GM12878 (cell line): ENCODE data around the gene NCAM2. TPM values are rescaled to one million over a fixed set of nuclear protein-coding genes. Genes with fewer than 3 reads are reported as not detected.

Experiments
- ATAC-seq: fragments of 200-7000 bp; cut with Tn5 transposase; 3 replicates; pipeline ENCODE4 v1.9.1; 2020; ENCODE audit warnings: mild to moderate bottlenecking, moderate library complexity
- BruUV-seq: library from RNA; stranded (reverse); fragments of 400-500 nt; replicated peaks from 2 replicates; lab custom pipeline; 2021; lab: Mats Ljungman, UMichigan
- CTCF ChIA-PET: fragments of 300-600 bp; sonication (Branson Sonifier 250); formaldehyde crosslinking; extraction: SDS; loops from one replicate; lab custom pipeline; 2021; ENCODE audit warnings: inconsistent platforms; lab: Yijun Ruan, JAX
- POLR2A ChIA-PET: fragments of 350-600 bp; formaldehyde crosslinking; extraction: SDS; loops from one replicate; lab custom pipeline; 2021; ENCODE audit warnings: inconsistent platforms; lab: Charles Lee
- RAD21 ChIA-PET: fragments of 300-600 bp; sonication (Branson Sonifier 250); formaldehyde crosslinking; loops from one replicate; lab custom pipeline; 2023; ENCODE audit warnings: antibody characterized with exemption; ENCODE audit not compliant: unreplicated experiment; lab: Charles Lee
- SMC1A ChIA-PET: fragments of 300-600 bp; sonication (Branson Sonifier 250); formaldehyde crosslinking; loops from one replicate; lab custom pipeline; 2023; ENCODE audit not compliant: unreplicated experiment, uncharacterized antibody; lab: Charles Lee
- DNase-seq: peaks from one replicate; pipeline ENCODE4 v3.0.0-alpha.2; 2011; ENCODE audit warnings: low read depth, low spot score
- FAIRE-seq: peaks from 3 replicates; lab custom pipeline; 2011; peaks lifted over from hg19 to GRCh38; lab: Jason Lieb, UNC
- H2AFZ ChIP-seq: 2 replicates; pipeline ENCODE4 v1.6.0; 2011; ENCODE audit warnings: low read depth, low read length, control low read depth; ENCODE audit not compliant: control insufficient read depth
- H3K27ac ChIP-seq: 2 replicates; pipeline ENCODE4 v1.5.1; 2011; ENCODE audit warnings: control low read depth; ENCODE audit not compliant: control insufficient read depth, insufficient read depth
- H3K27me3 ChIP-seq, 2 experiments: replicated peaks in 1 of 2; 2 replicates each; pipeline versions ENCODE4 v1.6.0 to v1.6.1; 2011; ENCODE audit warnings: low read length in 1 of 2; ENCODE audit not compliant: control insufficient read depth in 2 of 2, insufficient read depth in 2 of 2
- H3K36me3 ChIP-seq, 2 experiments: 2 replicates each; pipeline ENCODE4 v1.5.1; 2011; ENCODE audit warnings: low read length in 1 of 2; ENCODE audit not compliant: control insufficient read depth in 2 of 2, insufficient read depth in 2 of 2
- H3K4me1 ChIP-seq: 2 replicates; pipeline ENCODE4 v1.6.1; 2011; ENCODE audit warnings: mild to moderate bottlenecking, low read length, moderate library complexity, mixed read lengths; ENCODE audit not compliant: control insufficient read depth, insufficient read depth
- H3K4me2 ChIP-seq: 2 replicates; pipeline ENCODE4 v1.6.0; 2011; ENCODE audit warnings: control low read depth; ENCODE audit not compliant: control insufficient read depth, insufficient read depth
- H3K4me3 ChIP-seq: fragments of 200-600 bp; sonication (generic); 2 replicates; pipeline ENCODE4 v1.5.1; 2016
- H3K79me2 ChIP-seq: 2 replicates; pipeline ENCODE4 v1.6.0; 2011; ENCODE audit warnings: low read length; ENCODE audit not compliant: control insufficient read depth, insufficient read depth
- H3K9ac ChIP-seq: 2 replicates; pipeline ENCODE4 v1.8.0; 2011; ENCODE audit warnings: low read length, control low read depth, mixed read lengths; ENCODE audit not compliant: control insufficient read depth, insufficient read depth
- H3K9me3 ChIP-seq: replicated peaks from 3 replicates; pipeline ENCODE4 v1.5.1; 2011; ENCODE audit warnings: mild to moderate bottlenecking, low read length; ENCODE audit not compliant: control insufficient read depth, insufficient read depth
- H4K20me1 ChIP-seq: 2 replicates; pipeline ENCODE4 v1.6.0; 2011; ENCODE audit not compliant: control insufficient read depth, insufficient read depth
- ATF7 ChIP-seq: fragments of 450-650 bp; IDR thresholded peaks from 2 replicates; pipeline ENCODE4 v1.6.1; 2016; ENCODE audit warnings: low read depth, mild to moderate bottlenecking
- BCLAF1 ChIP-seq: fragments of 450-650 bp; IDR thresholded peaks from 2 replicates; pipeline ENCODE4 v1.6.1; 2017; ENCODE audit warnings: antibody characterized with exemption, mild to moderate bottlenecking, moderate library complexity
- CEBPB ChIP-seq, 2 experiments: fragments of 150-350 bp in 1 of 2; IDR thresholded peaks; 2 replicates each; pipeline ENCODE4 v1.6.1; 2012 to 2014; ENCODE audit warnings: low read depth in 2 of 2, low read length in 2 of 2, borderline replicate concordance in 1 of 2, inconsistent platforms in 1 of 2
- ESRRA ChIP-seq: IDR thresholded peaks from 2 replicates; pipeline ENCODE4 v1.6.1; 2012; ENCODE audit warnings: mild to moderate bottlenecking, low read length, improper control_type of control experiment
- IKZF1 ChIP-seq: fragments of 450-650 bp; conservative IDR thresholded peaks from 2 replicates; pipeline ENCODE4 v1.6.1; 2017; ENCODE audit warnings: antibody characterized with exemption, mild to moderate bottlenecking
- IRF5 ChIP-seq: fragments of 450-650 bp; IDR thresholded peaks from 2 replicates; pipeline ENCODE4 v1.6.1; 2017; ENCODE audit warnings: borderline replicate concordance
- MLLT1 ChIP-seq: fragments of 450-650 bp; IDR thresholded peaks from 2 replicates; pipeline ENCODE4 v1.6.1; 2016; ENCODE audit warnings: mild to moderate bottlenecking
- MTA3 ChIP-seq: IDR thresholded peaks from 2 replicates; pipeline ENCODE4 v1.6.1; 2012; ENCODE audit warnings: low read length, inconsistent platforms, borderline replicate concordance
- NR2F1 ChIP-seq: fragments of 450-650 bp; conservative IDR thresholded peaks from 2 replicates; pipeline ENCODE4 v1.6.1; 2017; ENCODE audit warnings: mild to moderate bottlenecking
- PML ChIP-seq: IDR thresholded peaks from 2 replicates; pipeline ENCODE4 v1.6.1; 2012; ENCODE audit warnings: low read length, inconsistent platforms
- POLR2AphosphoS2 ChIP-seq: IDR thresholded peaks from 2 replicates; pipeline ENCODE4 v1.6.1; 2011; ENCODE audit warnings: low read depth, mild to moderate bottlenecking, low read length, improper control_type of control experiment, moderate library complexity
- RUNX3 ChIP-seq: IDR thresholded peaks from 2 replicates; pipeline ENCODE4 v1.6.1; 2012; ENCODE audit warnings: low read length, inconsistent platforms
- STAT3 ChIP-seq: IDR thresholded peaks from 2 replicates; pipeline ENCODE4 v1.6.1; 2011; ENCODE audit warnings: low read depth, low read length, improper control_type of control experiment
- TARDBP ChIP-seq: IDR thresholded peaks from 2 replicates; pipeline ENCODE4 v1.6.1; 2016; ENCODE audit warnings: borderline replicate concordance
- USF1 ChIP-seq: IDR thresholded peaks from 2 replicates; pipeline ENCODE4 v1.6.1; 2011; ENCODE audit warnings: borderline replicate concordance, low read depth, mild to moderate bottlenecking, moderate library complexity, mixed read lengths, low read length; ENCODE audit not compliant: insufficient read depth; ENCODE audit errors: extremely low read length
- WGBS: methylation state at CpG from one replicate; pipeline ENCODE4 v1.1.6; 2016; ENCODE audit warnings: low lambda C conversion rate; ENCODE audit not compliant: insufficient replicate concordance, insufficient coverage; ENCODE audit errors: missing lambda C conversion rate; 5-methylcytosine and 5-hydroxymethylcytosine counted together
- in situ Hi-C: fragments of 300-500 bp; cut with MboI; formaldehyde crosslinking; loops from 9 replicates; pipeline ENCODE4 v1.14.3; 2018; ENCODE audit warnings: mixed read lengths
- intact Hi-C: fragments of 100-400 bp; cut with micrococcal nuclease; formaldehyde crosslinking; loops from one replicate; pipeline ENCODE4 v1.14.2; 2022; ENCODE audit not compliant: unreplicated experiment
- polyA plus RNA-seq, 11 experiments: library from polyadenylated mRNA; depleted of rRNA in 4 of 11; unstranded in 6 of 11; stranded (reverse) in 5 of 11; fragments of >200 nt; fragmentation: Nextera tagmentation in 4 of 11; fragmentation: Illumina TruSeq in 1 of 11; extraction: Ambion mirVana in 4 of 11; extraction: Trizol in 1 of 11; gene quantifications; 1 replicate in 1 of 11; 2 replicates in 10 of 11; pipeline versions ENCODE4 v1.2.1 to v1.2.3, GENCODE V29; 2011 to 2016; ENCODE audit warnings: inconsistent platforms in 2 of 11, missing spikeins in 2 of 11, low read depth in 1 of 11
- total RNA-seq, 4 experiments: library from RNA; depleted of rRNA in 3 of 4; stranded (reverse); fragments of >200 nt in 3 of 4; fragmentation: Illumina TruSeq in 1 of 4; extraction: Trizol in 1 of 4; gene quantifications; 2 replicates each; pipeline versions ENCODE4 v1.2.1 to v1.2.3, GENCODE V29; 2013 to 2021

Gene NCAM2
- total and polyA plus RNA-seq, 10 of the 15 experiments (the other 5 are each of a cell fraction or from before 2014, with no cell fraction given), result 0.23 to 0.27 TPM; not detected in 8

- TF ChIP-seq ESRRA, result no peak
- no peak for TF ChIP-seq ATF7
- TF ChIP-seq PML, result no peak
- TF ChIP-seq MTA3, result no peak
Measured at GRCh38 chr21:21046063-21046462, 47.9 kb downstream of the NCAM2 start (continued).

GRCh38 chr21:21051109-21052055, 53.2 kb downstream of the NCAM2 start:
- CTCF ChIA-PET, result interaction anchor here (0.5 kb wide), 1 partner anchor 48 kb away, joined by 3 read pairs; no protein-coding TSS in a partner anchor
- no peak overlapping the region for H3K9ac ChIP-seq
- FAIRE-seq (no peak), ATAC-seq (no peak), DNase-seq (no peak)
- RAD21 ChIA-PET, result no interaction called here
- no peak overlapping the region for H3K4me3 ChIP-seq
- no peaks in the 10 kb centered on the region for H3K9me3 ChIP-seq
- SMC1A ChIA-PET, result no interaction called here
- no peaks in the 10 kb centered on the region for H3K79me2 ChIP-seq
- POLR2A ChIA-PET, result no interaction called here
- no peaks in the 10 kb centered on the region for H4K20me1 ChIP-seq
- no peak overlapping the region for H3K27ac ChIP-seq
- in situ Hi-C loops (no loop called here), intact Hi-C loops (no loop called here)
- H2AFZ ChIP-seq, result no peak overlapping the region
- no peaks in the 10 kb centered on the region for H3K27me3 ChIP-seq
- no peak overlapping the region for H3K4me2 ChIP-seq
- BruUV-seq, result no TSS peak
- WGBS, result 12% methylated on average over 4 of the region's 4 CpGs
- H3K4me1 ChIP-seq, result no peaks in the 10 kb centered on the region
- H3K36me3 ChIP-seq, result no peaks in the 10 kb centered on the region
- TF ChIP-seq POLR2AphosphoS2 (no peak), TARDBP (no peak), IRF5 (no peak), RUNX3 (no peak), CEBPB (IDR thresholded peaks at IDR 0.05; ENCODE audit: borderline replicate concordance in 1 of 2, low read depth in 2 of 2, low read length in 2 of 2) (no peak), USF1 (no peak), BCLAF1 (no peak), MLLT1 (no peak), NR2F1 (no peak), IKZF1 (no peak), STAT3 (no peak)
